H1 (cell line): ENCODE measurements around the gene PRKD1. TPM values are rescaled to one million over a fixed set of nuclear protein-coding genes. Genes with fewer than 3 reads are reported as not detected.

Experiments used
- CTBP2 ChIP-seq: IDR thresholded peaks from 2 replicates; pipeline ENCODE4 v1.7.0; 2011; ENCODE audit warnings: borderline replicate concordance, mild to moderate bottlenecking, moderate library complexity, mixed read lengths, low read length; ENCODE audit not compliant: insufficient read depth, insufficient read length
- EZH2 ChIP-seq: fragments of 200-600 bp; sonication (generic); IDR thresholded peaks from 2 replicates; pipeline ENCODE4 v1.7.1; 2012; ENCODE audit warnings: low read depth, mild to moderate bottlenecking, moderate library complexity, low read length, inconsistent platforms; ENCODE audit not compliant: severe bottlenecking
- HDAC6 ChIP-seq: IDR thresholded peaks from one replicate; pipeline ENCODE4 v1.7.1; 2012; ENCODE audit warnings: low read depth, mild to moderate bottlenecking, inconsistent platforms, low read length, moderate library complexity
- POLR2A ChIP-seq, 2 experiments: IDR thresholded peaks; 1 replicate in 1 of 2; 2 replicates in 1 of 2; pipeline ENCODE4 v1.6.1; 2011; ENCODE audit warnings: low read depth in 2 of 2, low read length in 2 of 2, mild to moderate bottlenecking in 2 of 2; ENCODE audit errors: control extremely low read depth in 1 of 2
- POU5F1 ChIP-seq: IDR thresholded peaks from 2 replicates; pipeline ENCODE4 v1.6.1; 2011; ENCODE audit warnings: low read depth, mild to moderate bottlenecking, low read length, moderate library complexity
- RNF2 ChIP-seq: fragments of 200-900, 300-1000 bp; sonication (generic); IDR thresholded peaks from 2 replicates; pipeline ENCODE4 v1.7.1; 2016; ENCODE audit warnings: borderline replicate concordance, low read depth, mild to moderate bottlenecking, antibody characterized with exemption, low read length; ENCODE audit not compliant: poor library complexity, severe bottlenecking; ENCODE audit errors: missing control alignments
- TEAD4 ChIP-seq: IDR thresholded peaks from 2 replicates; pipeline ENCODE4 v1.6.1; 2012; ENCODE audit warnings: low read depth, low read length, inconsistent platforms, mixed read lengths
- polyA plus RNA-seq, 7 experiments: library from polyadenylated mRNA; depleted of rRNA in 3 of 7; stranded (reverse) in 5 of 7; unstranded in 2 of 7; fragments of >200 nt in 5 of 7; fragments of 200-250 nt in 2 of 7; gene quantifications; 1 replicate in 5 of 7; 2 replicates in 1 of 7; 4 replicates in 1 of 7; pipeline versions ENCODE4 v1.2.1 to v1.2.3, GENCODE V29; 2011 to 2013; ENCODE audit warnings: missing spikeins in 2 of 7, mixed read lengths in 2 of 7
- total RNA-seq: library from RNA; stranded (reverse); fragmentation: NEBNext Ultra II Directional; extraction: Animal tissue kit (Norgen Biotek cat#: 25700); gene quantifications from 2 replicates; pipeline ENCODE4 v1.2.1, GENCODE V29; 2021

PRKD1 gene
- total and polyA plus RNA-seq, 2 of the 8 experiments (the other 6 are each of a cell fraction or from before 2014, with no cell fraction given) = 3.6 to 6.8 TPM

DNA sequence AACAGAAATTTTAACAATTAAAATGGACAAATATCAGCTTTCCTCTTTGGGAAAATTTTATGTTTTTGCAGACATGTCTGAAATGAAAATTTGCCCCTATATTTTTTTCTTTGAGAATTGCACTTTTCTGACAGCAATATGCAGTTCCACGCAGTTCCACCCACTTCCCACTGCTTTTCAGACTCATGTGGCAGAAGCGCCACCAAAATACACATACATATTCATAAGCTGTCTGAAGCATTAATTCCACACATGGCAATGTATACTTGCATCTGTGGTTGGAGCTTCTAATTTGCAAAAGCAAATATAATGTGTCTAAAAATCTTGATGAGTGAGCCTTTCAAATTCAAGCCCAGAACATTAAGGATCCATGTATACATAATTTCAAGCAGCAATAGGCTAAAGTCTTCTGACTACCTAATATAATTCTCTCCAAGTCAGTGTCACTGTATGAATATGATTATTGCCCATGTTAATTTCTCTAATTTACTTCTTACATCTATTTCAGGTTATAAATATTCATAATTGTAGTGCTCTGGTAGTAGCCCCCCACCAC lies 129.5 kb downstream of the PRKD1 start (continued):
- TF ChIP-seq TEAD4 = no peak
- no peak for TF ChIP-seq EZH2
- TF ChIP-seq POLR2A (IDR thresholded peaks at IDR 0.05; ENCODE audit: control extremely low read depth in 1 of 2, low read depth in 2 of 2, low read length in 2 of 2) = no peak
- no peak for TF ChIP-seq CTBP2
- TF ChIP-seq RNF2 = no peak
- TF ChIP-seq POU5F1 = no peak
- TF ChIP-seq HDAC6 = no peak
- TF ChIP-seq, all 59 proteins: peak for 0
